ENCODE data around the gene NBEA.
"Not testable (repeated sequence)": the region's sequence is repeated elsewhere in the genome, so short reads cannot be mapped to it uniquely, and the experiment has no call there.

Gene NBEA

GRCh38 chr13:35393886-35394285 lies 451.8 kb downstream of the NBEA start:
- DNase-seq (ENCODE audit: low spot score) = no peak
- in situ Hi-C loops (cut with MboI; ENCODE audit: low pct_unique_long_range_greater_than_20kb, low sequenced_read_pairs, unreplicated experiment) = no loop called here

GRCh38 chr13:35408285-35408684 lies 466.2 kb downstream of the NBEA start:
- DNase-seq (ENCODE audit: low spot score); in situ Hi-C loops (cut with MboI; ENCODE audit: low pct_unique_long_range_greater_than_20kb, low sequenced_read_pairs, unreplicated experiment): not testable (repeated sequence)

More at GRCh38 chr13:35393886-35394285, 451.8 kb downstream of the NBEA start:
- TF ChIP-seq CTCF (IDR thresholded peaks at IDR 0.05; ENCODE audit: extremely low read depth, insufficient read depth, missing control alignments) = no peak

DNA sequence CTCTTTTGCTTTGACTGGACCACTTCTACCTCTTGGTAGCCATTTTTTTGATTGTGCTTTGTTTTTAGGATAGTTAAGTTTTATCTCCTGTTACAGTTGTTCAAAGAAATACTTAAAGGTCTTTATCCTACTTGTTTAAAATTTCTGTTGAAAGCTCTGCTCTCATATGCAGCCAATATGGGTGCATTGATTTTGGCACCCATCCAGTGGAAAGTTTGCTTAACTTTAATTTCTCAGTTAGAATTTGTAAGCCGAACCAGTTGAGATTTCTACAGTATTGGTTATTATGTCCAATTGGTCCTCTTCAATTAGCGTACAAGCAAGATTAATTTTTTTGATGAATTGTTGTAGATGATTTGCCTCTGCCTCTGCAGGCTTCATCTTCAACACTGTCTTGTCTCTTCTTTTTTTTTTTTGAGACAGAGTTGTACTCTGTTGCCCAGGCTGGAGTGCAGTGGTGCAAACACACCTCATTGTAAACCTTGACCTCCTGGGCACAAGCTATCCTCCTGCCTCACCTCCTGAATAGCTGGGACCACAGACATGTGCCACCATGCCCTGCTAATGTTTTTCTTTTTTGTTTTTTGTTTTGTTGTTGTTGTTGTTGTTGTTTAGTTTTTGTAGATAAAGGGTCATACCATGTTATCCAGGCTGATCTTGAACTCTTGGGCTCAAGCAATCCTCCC lies 469.1 kb downstream of the NBEA start:
- no peak for DNase-seq (ENCODE audit: low spot score)
- in situ Hi-C loops (cut with MboI; ENCODE audit: low pct_unique_long_range_greater_than_20kb, low sequenced_read_pairs, unreplicated experiment) = no loop called here
- TF ChIP-seq CTCF (IDR thresholded peaks at IDR 0.05; ENCODE audit: extremely low read depth, insufficient read depth, missing control alignments) = no peak

GRCh38 chr13:35448465-35448864 lies 506.4 kb downstream of the NBEA start:
- TF ChIP-seq CTCF (IDR thresholded peaks at IDR 0.05; ENCODE audit: extremely low read depth, insufficient read depth, missing control alignments) = no peak
- in situ Hi-C loops (cut with MboI; ENCODE audit: low pct_unique_long_range_greater_than_20kb, low sequenced_read_pairs, unreplicated experiment) = no loop called here
- no peak for DNase-seq (ENCODE audit: low spot score)

DNA sequence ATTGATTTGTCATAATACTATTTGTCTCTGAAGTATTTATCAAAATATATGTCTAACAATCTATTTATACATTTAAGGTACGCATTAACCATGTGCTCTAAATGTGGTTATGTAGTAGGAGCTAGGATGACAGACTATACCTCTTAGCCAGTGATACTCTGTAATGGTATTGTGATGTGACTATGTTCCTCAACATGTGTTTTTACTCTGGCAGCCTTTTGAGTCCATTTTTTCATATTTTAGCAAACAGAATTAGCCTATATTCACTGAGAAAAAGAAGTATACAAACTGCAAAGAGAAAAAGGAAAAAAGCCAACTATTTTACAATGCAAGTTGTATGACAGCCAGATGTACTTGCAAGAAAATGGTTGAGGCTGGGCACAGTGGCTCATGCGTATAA lies 507.8 kb downstream of the NBEA start:
- no peak for DNase-seq (ENCODE audit: low spot score)
- in situ Hi-C loops (cut with MboI; ENCODE audit: low pct_unique_long_range_greater_than_20kb, low sequenced_read_pairs, unreplicated experiment) = no loop called here
- TF ChIP-seq CTCF (IDR thresholded peaks at IDR 0.05; ENCODE audit: extremely low read depth, insufficient read depth, missing control alignments) = no peak

- in situ Hi-C loops (cut with MboI; ENCODE audit: low pct_unique_long_range_greater_than_20kb, low sequenced_read_pairs, unreplicated experiment) = no loop called here
- no peak for TF ChIP-seq CTCF (IDR thresholded peaks at IDR 0.05; ENCODE audit: extremely low read depth, insufficient read depth, missing control alignments)
- DNase-seq (ENCODE audit: low spot score) = no peak
Measured at GRCh38 chr13:35455022-35455421, 513.0 kb downstream of the NBEA start.

GRCh38 chr13:35457258-35457657 lies 515.2 kb downstream of the NBEA start:
- in situ Hi-C loops (cut with MboI; ENCODE audit: low pct_unique_long_range_greater_than_20kb, low sequenced_read_pairs, unreplicated experiment) = no loop called here
- DNase-seq (ENCODE audit: low spot score) = no peak
- no peak for TF ChIP-seq CTCF (IDR thresholded peaks at IDR 0.05; ENCODE audit: extremely low read depth, insufficient read depth, missing control alignments)
